Omental fat pad (tissue), 4 donors: ENCODE data around the gene PRKAG1. TPM values are rescaled to one million over a fixed set of nuclear protein-coding genes. Genes with fewer than 3 reads are reported as not detected.

ENCODE experiments used
- ATAC-seq: fragments of 150-250 bp; one replicate; pipeline ENCODE4 v1.9.1; 2016; ENCODE audit warnings: mild to moderate bottlenecking, moderate library complexity; ENCODE audit not compliant: low FRiP score
- DNase-seq: peaks from one replicate; pipeline ENCODE4 v3.0.0-alpha.2; 2019; ENCODE audit warnings: low spot score
- CTCF ChIP-seq, 3 donors: fragments of 450-650 bp; IDR thresholded peaks; one replicate each; pipeline ENCODE4 v1.5.1; 2016 to 2017; ENCODE audit warnings: antibody characterized with exemption in 3 of 3, mild to moderate bottlenecking in 3 of 3, moderate library complexity in 2 of 3
- total RNA-seq, 4 donors: library from RNA; depleted of rRNA; stranded (reverse); fragments of >200 nt; gene quantifications; one replicate each; pipeline ENCODE4 v1.1.0, GENCODE V29; 2016

The PRKAG1 gene
- total RNA-seq, 4 donors from 2014 or later = 40.0 to 64.2 (median 54.4) TPM

DNA sequence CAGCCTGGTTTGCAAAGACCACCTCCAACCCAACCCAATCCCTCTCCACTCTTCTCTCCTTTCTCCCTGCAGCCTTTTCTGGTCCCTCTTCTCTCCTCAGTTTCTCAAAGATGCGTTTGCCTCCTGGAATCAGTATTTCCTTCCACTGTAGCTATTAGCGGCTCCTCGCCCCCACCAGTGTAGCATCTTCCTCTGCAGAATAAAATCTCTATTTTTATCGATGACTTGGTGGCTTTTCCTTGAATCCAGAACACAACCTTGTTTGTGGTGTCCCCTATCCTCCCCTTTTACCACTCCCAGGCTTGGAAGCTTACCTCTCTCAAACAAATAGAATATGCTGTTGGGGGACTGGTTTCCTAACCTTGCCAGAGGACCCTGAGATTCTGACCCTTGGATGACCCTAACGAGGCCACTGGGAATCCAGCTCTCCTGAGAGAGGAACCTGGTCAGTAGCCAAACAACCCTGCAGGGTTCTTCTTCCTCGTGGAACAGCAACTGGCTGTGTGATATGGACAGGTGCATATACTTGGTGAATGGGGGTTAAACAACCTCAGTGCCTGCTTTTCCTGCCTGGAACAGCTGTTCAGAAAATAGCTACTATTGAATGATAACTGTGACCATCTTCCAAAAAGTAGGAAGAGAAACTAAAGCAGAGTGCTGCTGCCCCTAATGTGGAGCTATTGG lies 36.0 kb downstream of the PRKAG1 start:
- TF ChIP-seq CTCF (IDR thresholded peaks at IDR 0.05) = no peak
- no peak for DNase-seq
- no peak for ATAC-seq

DNA sequence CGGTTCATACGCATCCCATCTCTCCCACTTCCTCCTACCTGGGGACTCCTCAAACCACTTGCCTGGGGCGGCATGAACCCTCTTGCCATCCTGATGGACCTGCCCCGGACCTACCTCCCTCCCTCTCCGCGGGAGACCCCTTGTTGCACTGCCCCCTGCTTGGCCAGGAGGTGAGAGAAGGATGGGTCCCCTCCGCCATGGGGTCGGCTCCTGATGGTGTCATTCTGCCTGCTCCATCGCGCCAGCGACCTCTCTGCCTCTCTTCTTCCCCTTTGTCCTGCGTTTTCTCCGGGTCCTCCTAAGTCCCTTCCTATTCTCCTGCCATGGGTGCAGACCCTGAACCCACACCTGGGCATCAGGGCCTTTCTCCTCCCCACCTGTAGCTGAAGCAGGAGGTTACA lies 36.8 kb downstream of the PRKAG1 start:
- ATAC-seq (no peak), DNase-seq (no peak)
- no peak for TF ChIP-seq CTCF (IDR thresholded peaks at IDR 0.05)

GRCh38 chr12:48980953-48981756 lies 37.4 kb downstream of the PRKAG1 start:
- DNase-seq (no peak), ATAC-seq (peak; percentile 17)
- no peak for TF ChIP-seq CTCF (IDR thresholded peaks at IDR 0.05)

DNA sequence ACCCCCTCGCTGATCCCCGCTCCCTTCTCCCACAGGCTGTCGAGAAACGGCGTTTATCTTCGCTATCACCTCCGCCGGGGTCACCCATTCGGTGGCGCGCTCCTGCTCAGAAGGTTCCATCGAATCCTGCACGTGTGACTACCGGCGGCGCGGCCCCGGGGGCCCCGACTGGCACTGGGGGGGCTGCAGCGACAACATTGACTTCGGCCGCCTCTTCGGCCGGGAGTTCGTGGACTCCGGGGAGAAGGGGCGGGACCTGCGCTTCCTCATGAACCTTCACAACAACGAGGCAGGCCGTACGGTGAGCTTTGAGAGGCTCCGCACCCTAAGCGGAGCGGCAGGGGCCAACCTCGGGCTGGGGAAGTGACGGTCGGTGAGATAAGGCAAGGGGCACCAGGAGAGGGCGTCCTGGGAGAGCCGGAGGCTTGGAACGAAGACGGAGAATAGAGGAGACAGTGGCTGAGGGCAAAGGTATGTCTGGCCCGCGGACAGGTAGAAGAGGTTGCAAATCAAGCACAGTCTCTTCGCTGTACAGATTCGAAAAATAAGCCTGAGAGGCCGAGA lies 38.1 kb downstream of the PRKAG1 start:
- DNase-seq (no peak), ATAC-seq (no peak)
- TF ChIP-seq CTCF (IDR thresholded peaks at IDR 0.05) = no peak

GRCh38 chr12:48979602-48980388 lies 38.8 kb downstream of the PRKAG1 start:
- DNase-seq (no peak), ATAC-seq (no peak)
- TF ChIP-seq CTCF (IDR thresholded peaks at IDR 0.05) = no peak

DNA sequence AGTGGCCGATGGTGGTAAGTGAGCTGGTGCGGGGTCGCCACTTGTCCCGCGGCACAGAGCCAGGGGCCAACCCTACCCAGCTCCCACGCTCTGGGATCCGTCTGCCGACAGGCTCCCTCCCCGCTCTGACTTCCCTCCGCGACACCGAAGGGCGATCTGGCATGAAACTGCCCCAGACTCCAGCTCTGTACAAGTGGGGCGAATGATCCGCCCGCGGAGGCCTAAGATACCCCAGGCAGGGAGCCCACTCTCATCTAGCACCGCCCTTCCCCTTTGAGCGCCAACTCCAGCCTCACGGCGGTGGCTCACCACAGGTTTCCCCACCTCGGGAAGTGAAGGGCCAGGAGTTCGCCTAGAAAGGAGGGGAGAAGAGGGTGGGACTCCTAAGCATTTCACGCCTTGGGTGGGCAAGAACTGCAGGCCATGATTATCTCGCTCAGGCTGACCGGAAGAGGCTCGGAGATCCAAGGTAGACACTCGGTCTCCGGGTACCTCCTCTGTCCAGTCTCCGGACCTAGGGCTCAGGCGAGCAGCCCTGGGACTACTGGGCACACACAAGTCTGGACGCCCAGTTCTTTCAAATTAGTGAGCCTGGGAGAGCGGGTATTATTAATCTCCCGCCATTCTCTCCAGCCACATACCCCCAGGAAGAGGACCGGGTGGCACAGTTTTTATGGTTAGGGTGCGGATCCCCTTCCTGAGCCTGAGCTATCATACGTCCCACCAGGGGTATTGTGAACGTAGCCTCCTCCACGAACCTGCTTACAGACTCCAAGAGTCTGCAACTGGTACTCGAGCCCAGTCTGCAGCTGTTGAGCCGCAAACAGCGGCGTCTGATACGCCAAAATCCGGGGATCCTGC lies 39.6 kb downstream of the PRKAG1 start:
- no peak for TF ChIP-seq CTCF (IDR thresholded peaks at IDR 0.05)
- ATAC-seq = peak; percentile 21
- no peak for DNase-seq
